ENCODE data around the gene RMND5A. TPM values are rescaled to one million over a fixed set of nuclear protein-coding genes. Genes with fewer than 3 reads are reported as not detected.

The RMND5A gene
- total and polyA plus RNA-seq, 10 donors: 6.0 to 56.5 (median 34.0) TPM

- Histone ChIP-seq H3K27ac (no peak overlapping the region), H3K9me3 (no peaks in the 10 kb centered on the region), H3K27me3 (replicated peaks in 1 of 7) (no peaks in the 10 kb centered on the region), H3K4me3 (no peak overlapping the region), H3K4me1 (peaks cover 3 to 27% (median 8%) of the 10 kb centered on the region in 6 donors), H3K36me3 (peaks cover 0 to 60% (median 39%) of the 10 kb centered on the region in 6 donors)
- DNase-seq: no peak
- intact Hi-C loops (cut with DNase I; ENCODE audit: low total_unique reads): no loop called here
- WGBS, 5 donors: 82 to 96% (median 93%) methylated on average over 7 of the region's 7 CpGs
- TF ChIP-seq CTCF (IDR thresholded peaks at IDR 0.05 in 8 of 11, conservative IDR thresholded peaks at IDR 0.05 in 3 of 11): no peak
- TF ChIP-seq POLR2A (IDR thresholded peaks at IDR 0.05): no peak
- TF ChIP-seq POLR2AphosphoS5 (IDR thresholded peaks at IDR 0.05): no peak
These were observed 56.4 kb downstream of the RMND5A start for GRCh38 chr2:86776532-86776931.

GRCh38 chr2:86778957-86779356 lies 58.9 kb downstream of the RMND5A start:
- Histone ChIP-seq H3K36me3 (peaks cover 0 to 35% (median 18%) of the 10 kb centered on the region in 6 donors), H3K9me3 (no peaks in the 10 kb centered on the region), H3K27me3 (replicated peaks in 1 of 7) (no peaks in the 10 kb centered on the region), H3K27ac (peak overlapping the region; percentile 6 to 86 (median 60)), H3K4me3 (no peak overlapping the region), H3K4me1 (peaks cover 8 to 51% (median 23%) of the 10 kb centered on the region in 6 donors)
- intact Hi-C loops (cut with DNase I; ENCODE audit: low total_unique reads): no loop called here
- 32 to 73% (median 47%) methylated on average over 2 of the region's 2 CpGs for WGBS, 5 donors
- TF ChIP-seq CTCF (IDR thresholded peaks at IDR 0.05 in 8 of 11, conservative IDR thresholded peaks at IDR 0.05 in 3 of 11): no peak
- TF ChIP-seq POLR2AphosphoS5 (IDR thresholded peaks at IDR 0.05): peak in 1 of 3 donors; percentile 48
- DNase-seq: no peak

GRCh38 chr2:86779971-86780370 lies 59.9 kb downstream of the RMND5A start:
- 58 to 81% (median 68%) methylated on average over 3 of the region's 3 CpGs for WGBS, 5 donors

GRCh38 chr2:86781363-86781762 lies 61.3 kb downstream of the RMND5A start:
- Histone ChIP-seq H3K4me3 (no peak overlapping the region), H3K36me3 (peaks cover 0 to 18% (median 0%) of the 10 kb centered on the region in 6 donors), H3K27me3 (replicated peaks in 1 of 7) (no peaks in the 10 kb centered on the region), H3K27ac (peak overlapping the region in 7 of 8 donors; percentile 25 to 86 (median 62)), H3K9me3 (no peaks in the 10 kb centered on the region), H3K4me1 (peaks cover 16 to 74% (median 33%) of the 10 kb centered on the region in 6 donors)
- intact Hi-C loops (cut with DNase I; ENCODE audit: low total_unique reads): no loop called here
- no peak for DNase-seq
- peak in 1 of 3 donors; percentile 50 for TF ChIP-seq POLR2AphosphoS5 (IDR thresholded peaks at IDR 0.05)
- TF ChIP-seq POLR2A (IDR thresholded peaks at IDR 0.05): no peak
- TF ChIP-seq CTCF (IDR thresholded peaks at IDR 0.05 in 8 of 11, conservative IDR thresholded peaks at IDR 0.05 in 3 of 11): no peak
- WGBS, 5 donors: 48 to 66% (median 55%) methylated on average over 9 of the region's 9 CpGs

More at GRCh38 chr2:86779971-86780370, 59.9 kb downstream of the RMND5A start:
- no peaks in the 10 kb centered on the region for H3K9me3 ChIP-seq
- no peak for DNase-seq
- H3K27ac ChIP-seq: peak overlapping the region in 7 of 8 donors; percentile 6 to 86 (median 62)
- intact Hi-C loops (cut with DNase I; ENCODE audit: low total_unique reads): no loop called here
- TF ChIP-seq POLR2A (IDR thresholded peaks at IDR 0.05) (no peak), CTCF (IDR thresholded peaks at IDR 0.05 in 8 of 11, conservative IDR thresholded peaks at IDR 0.05 in 3 of 11) (no peak)
- H3K36me3 ChIP-seq: peaks cover 0 to 25% (median 10%) of the 10 kb centered on the region in 6 donors
- peaks cover 16 to 61% (median 31%) of the 10 kb centered on the region in 6 donors for H3K4me1 ChIP-seq
- no peaks in the 10 kb centered on the region for H3K27me3 ChIP-seq (replicated peaks in 1 of 7)
- no peak overlapping the region for H3K4me3 ChIP-seq
